H1 (cell line): Measurements from ENCODE around the gene PTGDS. TPM values are rescaled to one million over a fixed set of nuclear protein-coding genes. Genes with fewer than 3 reads are reported as not detected.

Experiments
- CTCF ChIA-PET: fragments of 300-600 bp; sonication (Branson Sonifier 250); formaldehyde crosslinking; loops from one replicate; lab custom pipeline; 2021; ENCODE audit not compliant: partially characterized antibody; lab: Charles Lee
- POLR2A ChIA-PET: fragments of 300-600 bp; sonication (Branson Sonifier 250); formaldehyde crosslinking; loops from one replicate; lab custom pipeline; 2021; ENCODE audit warnings: inconsistent platforms; ENCODE audit not compliant: partially characterized antibody; lab: Charles Lee
- DNase-seq, 2 experiments: peaks; one replicate each; pipeline versions ENCODE4 v3.0.0 to v3.0.0-alpha.2; 2010 to 2022; ENCODE audit warnings: low spot score in 2 of 2, low read depth in 1 of 2, mixed read lengths in 1 of 2
- FAIRE-seq: peaks from 2 replicates; lab custom pipeline; 2011; peaks lifted over from hg19 to GRCh38; lab: Jason Lieb, UNC
- H2AFZ ChIP-seq: 2 replicates; pipeline ENCODE4 v1.8.1; 2012; ENCODE audit warnings: low read length, inconsistent platforms
- H2AK5ac ChIP-seq: 2 replicates; pipeline ENCODE4 v1.6.1; 2013; ENCODE audit warnings: low read depth, low read length
- H2BK120ac ChIP-seq: replicated peaks from 2 replicates; pipeline ENCODE3; 2013; ENCODE audit warnings: low read depth, low read length, inconsistent platforms
- H2BK12ac ChIP-seq: 2 replicates; pipeline ENCODE4 v1.6.1; 2013; ENCODE audit warnings: low read depth, low read length
- H2BK15ac ChIP-seq: 2 replicates; pipeline ENCODE4 v1.6.1; 2013; ENCODE audit warnings: low read length
- H2BK20ac ChIP-seq: 2 replicates; pipeline ENCODE4 v1.6.1; 2013; ENCODE audit warnings: low read length
- H2BK5ac ChIP-seq: 2 replicates; pipeline ENCODE4 v1.6.1; 2013; ENCODE audit warnings: low read depth, low read length
- H3K14ac ChIP-seq: 2 replicates; pipeline ENCODE4 v1.6.1; 2013; ENCODE audit warnings: inconsistent platforms; ENCODE audit not compliant: insufficient read length
- H3K18ac ChIP-seq: 2 replicates; pipeline ENCODE4 v1.6.1; 2013; ENCODE audit warnings: low read length; ENCODE audit errors: extremely low read depth
- H3K23ac ChIP-seq: 2 replicates; pipeline ENCODE4 v1.6.1; 2013; ENCODE audit warnings: inconsistent platforms; ENCODE audit not compliant: insufficient read length
- H3K23me2 ChIP-seq: 2 replicates; pipeline ENCODE4 v1.6.1; 2013; ENCODE audit warnings: low read depth, low read length
- H3K27ac ChIP-seq: 2 replicates; pipeline ENCODE4 v1.6.1; 2011; ENCODE audit warnings: low read depth, low read length, inconsistent platforms
- H3K27me3 ChIP-seq, 4 experiments: replicated peaks in 1 of 4; 1 replicate in 1 of 4; 2 replicates in 3 of 4; pipeline versions ENCODE4 v1.6.1 to v1.8.1; 2011 to 2013; ENCODE audit warnings: low read length in 3 of 4, mild to moderate bottlenecking in 3 of 4, inconsistent platforms in 2 of 4, mixed read lengths in 2 of 4, moderate library complexity in 1 of 4; ENCODE audit not compliant: control insufficient read depth in 3 of 4, insufficient read depth in 3 of 4; ENCODE audit errors: extremely low read depth in 1 of 4
- H3K36me3 ChIP-seq, 4 experiments: 2 replicates each; pipeline versions ENCODE4 v1.6.1 to v1.8.1; 2011 to 2013; ENCODE audit warnings: mild to moderate bottlenecking in 4 of 4, low read length in 3 of 4, moderate library complexity in 2 of 4, control low read depth in 1 of 4, inconsistent platforms in 1 of 4; ENCODE audit not compliant: insufficient read depth in 4 of 4, control insufficient read depth in 2 of 4
- H3K4ac ChIP-seq: replicated peaks from 2 replicates; pipeline ENCODE3; 2013; ENCODE audit warnings: low read length, low read depth, mixed read lengths, inconsistent platforms; ENCODE audit not compliant: insufficient read length
- H3K4me1 ChIP-seq, 4 experiments: replicated peaks in 1 of 4; 1 replicate in 1 of 4; 2 replicates in 3 of 4; pipeline versions ENCODE4 v1.6.1 to v1.8.1; 2011 to 2013; ENCODE audit warnings: low read length in 3 of 4, inconsistent platforms in 2 of 4, mixed read lengths in 1 of 4; ENCODE audit not compliant: insufficient read depth in 4 of 4, control insufficient read depth in 3 of 4
- H3K4me2 ChIP-seq, 2 experiments: 2 replicates each; pipeline versions ENCODE4 v1.6.1 to v1.8.1; 2011 to 2013; ENCODE audit warnings: low read depth in 2 of 2, low read length in 2 of 2, control low read depth in 1 of 2, inconsistent platforms in 1 of 2, mild to moderate bottlenecking in 1 of 2; ENCODE audit not compliant: insufficient read depth in 1 of 2
- H3K4me3 ChIP-seq, 4 experiments: fragments of 200-600, 300-600 bp in 1 of 4; sonication (generic), shearing (Covaris generic), sonication (Bioruptor Twin) in 1 of 4; 2 replicates each; pipeline versions ENCODE4 v1.5.1 to v1.8.1; 2011 to 2016; ENCODE audit warnings: low read length in 4 of 4, low read depth in 3 of 4, control low read depth in 2 of 4, inconsistent platforms in 2 of 4, mild to moderate bottlenecking in 2 of 4, mixed read lengths in 1 of 4, moderate library complexity in 1 of 4; ENCODE audit not compliant: insufficient read depth in 2 of 4; ENCODE audit errors: extremely low read depth in 1 of 4
- H3K56ac ChIP-seq: replicated peaks from 2 replicates; pipeline ENCODE3; 2013; ENCODE audit warnings: low read depth, mild to moderate bottlenecking, mixed read lengths, low read length, inconsistent platforms; ENCODE audit not compliant: insufficient read length
- H3K79me1 ChIP-seq: 2 replicates; pipeline ENCODE4 v1.6.1; 2013; ENCODE audit warnings: low read depth, low read length, control low read depth
- H3K79me2 ChIP-seq, 2 experiments: 2 replicates each; pipeline versions ENCODE4 v1.6.1 to v1.8.1; 2012 to 2013; ENCODE audit warnings: low read length in 2 of 2, mild to moderate bottlenecking in 2 of 2, inconsistent platforms in 1 of 2; ENCODE audit not compliant: insufficient read depth in 2 of 2, control insufficient read depth in 1 of 2
- H3K9ac ChIP-seq, 4 experiments: replicated peaks in 1 of 4; 1 replicate in 1 of 4; 2 replicates in 3 of 4; pipeline versions ENCODE4 v1.6.1 to v1.8.1; 2011 to 2013; ENCODE audit warnings: low read depth in 3 of 4, low read length in 3 of 4, control low read depth in 2 of 4, mild to moderate bottlenecking in 2 of 4, moderate library complexity in 2 of 4, inconsistent platforms in 1 of 4; ENCODE audit errors: extremely low read depth in 1 of 4
- H3K9me3 ChIP-seq, 2 experiments: 2 replicates each; pipeline versions ENCODE4 v1.6.1 to v1.8.1; 2012 to 2013; ENCODE audit warnings: mild to moderate bottlenecking in 2 of 2, moderate library complexity in 2 of 2, control low read depth in 1 of 2, inconsistent platforms in 1 of 2, low read depth in 1 of 2, low read length in 1 of 2, mixed read lengths in 1 of 2; ENCODE audit not compliant: insufficient read depth in 2 of 2
- H4K20me1 ChIP-seq, 2 experiments: replicated peaks in 1 of 2; 2 replicates each; pipeline versions ENCODE3 to v1.8.1; 2011 to 2013; ENCODE audit warnings: inconsistent platforms in 2 of 2, low read length in 2 of 2, mild to moderate bottlenecking in 1 of 2; ENCODE audit not compliant: insufficient read depth in 2 of 2, control insufficient read depth in 1 of 2
- H4K5ac ChIP-seq: 2 replicates; pipeline ENCODE4 v1.6.1; 2013; ENCODE audit warnings: low read length, low read depth, mixed read lengths, inconsistent platforms; ENCODE audit not compliant: insufficient read length
- H4K8ac ChIP-seq: 2 replicates; pipeline ENCODE4 v1.8.0; 2013; ENCODE audit warnings: mild to moderate bottlenecking, moderate library complexity, low read length, inconsistent platforms; ENCODE audit not compliant: insufficient read depth; ENCODE audit errors: extremely low read depth
- H4K91ac ChIP-seq: replicated peaks from 2 replicates; pipeline ENCODE3; 2013; ENCODE audit warnings: low read length, mixed read lengths, inconsistent platforms; ENCODE audit not compliant: insufficient read length
- BRCA1 ChIP-seq: IDR thresholded peaks from 2 replicates; pipeline ENCODE4 v1.6.1; 2012; ENCODE audit warnings: low read depth, low read length, improper control_type of control experiment
- CHD1 ChIP-seq: IDR thresholded peaks from 2 replicates; pipeline ENCODE4 v1.6.1; 2012; ENCODE audit warnings: low read depth, low read length, improper control_type of control experiment
- JUN ChIP-seq: IDR thresholded peaks from 2 replicates; pipeline ENCODE4 v1.6.1; 2011; ENCODE audit warnings: low read depth, mild to moderate bottlenecking, improper control_type of control experiment, low read length
- MAFK ChIP-seq: IDR thresholded peaks from 2 replicates; pipeline ENCODE4 v1.6.1; 2012; ENCODE audit warnings: low read depth, mild to moderate bottlenecking, improper control_type of control experiment, low read length
- NANOG ChIP-seq: IDR thresholded peaks from 2 replicates; pipeline ENCODE4 v1.6.1; 2011; ENCODE audit warnings: low read length, low read depth, mild to moderate bottlenecking, inconsistent platforms; ENCODE audit not compliant: insufficient read depth, poor library complexity, severe bottlenecking
- PHF8 ChIP-seq: fragments of 200-600 bp; sonication (generic); conservative IDR thresholded peaks from 2 replicates; pipeline ENCODE4 v1.7.1; 2012; ENCODE audit warnings: low read depth, mild to moderate bottlenecking, inconsistent platforms, low read length, moderate library complexity
- POLR2AphosphoS5 ChIP-seq: IDR thresholded peaks from 2 replicates; pipeline ENCODE4 v1.6.1; 2011; ENCODE audit warnings: low read depth, low read length
- YY1 ChIP-seq: IDR thresholded peaks from 2 replicates; pipeline ENCODE4 v1.6.1; 2011; ENCODE audit warnings: low read depth, mild to moderate bottlenecking, low read length
- ZNF274 ChIP-seq: IDR thresholded peaks from 2 replicates; pipeline ENCODE4 v1.7.0; 2012; ENCODE audit warnings: low read length, borderline replicate concordance; ENCODE audit errors: extremely low read depth
- WGBS, 2 experiments: shearing (Covaris generic) in 1 of 2; methylation state at CpG; one replicate each; pipeline versions ENCODE4 v1.1.6 to v1.1.7; 2013 to 2015; ENCODE audit warnings: low lambda C conversion rate in 2 of 2, mixed read lengths in 2 of 2, inconsistent platforms in 1 of 2, low coverage in 1 of 2, missing lambda C conversion rate in 1 of 2; ENCODE audit not compliant: insufficient replicate concordance in 2 of 2, insufficient coverage in 1 of 2, insufficient read length in 1 of 2; ENCODE audit errors: extremely low coverage in 1 of 2, missing lambda C conversion rate in 1 of 2; 5-methylcytosine and 5-hydroxymethylcytosine counted together
- polyA plus RNA-seq, 7 experiments: library from polyadenylated mRNA; depleted of rRNA in 3 of 7; stranded (reverse) in 5 of 7; unstranded in 2 of 7; fragments of >200 nt in 5 of 7; fragments of 200-250 nt in 2 of 7; gene quantifications; 1 replicate in 5 of 7; 2 replicates in 1 of 7; 4 replicates in 1 of 7; pipeline versions ENCODE4 v1.2.1 to v1.2.3, GENCODE V29; 2011 to 2013; ENCODE audit warnings: missing spikeins in 2 of 7, mixed read lengths in 2 of 7
- total RNA-seq: library from RNA; stranded (reverse); fragmentation: NEBNext Ultra II Directional; extraction: Animal tissue kit (Norgen Biotek cat#: 25700); gene quantifications from 2 replicates; pipeline ENCODE4 v1.2.1, GENCODE V29; 2021
- TF ChIP-seq, protein P1 (sequence below): IDR thresholded peaks from 2 replicates; pipeline ENCODE4 v1.6.1; 2012; ENCODE audit warnings: inconsistent platforms

The PTGDS gene
- total and polyA plus RNA-seq, 2 of the 8 experiments (the other 6 are each of a cell fraction or from before 2014, with no cell fraction given) = 1.7 to 2.3 TPM

- POLR2A ChIA-PET = interaction anchor here (0.6 to 1.2 kb wide), 2 partner anchors 12 to 219 kb away, joined by 3 read pairs; no protein-coding TSS in a partner anchor
- no peak for DNase-seq
- Histone ChIP-seq H3K23ac (no peak overlapping the region), H3K56ac (no peak overlapping the region), H2BK12ac (no peak overlapping the region), H3K9ac (no peak overlapping the region), H2BK120ac (no peak overlapping the region), H3K4me3 (no peak overlapping the region), H4K8ac (no peak overlapping the region), H3K4ac (no peak overlapping the region), H3K4me2 (no peak overlapping the region), H3K79me1 (no peaks in the 10 kb centered on the region), H4K91ac (no peak overlapping the region), H3K14ac (no peak overlapping the region)
- TF ChIP-seq JUN (no peak), BRCA1 (no peak), MAFK (no peak), PHF8 (no peak), YY1 (no peak), NANOG (no peak), POLR2AphosphoS5 (no peak), ZNF274 (no peak), CHD1 (no peak)
- TF ChIP-seq, protein P1, sequence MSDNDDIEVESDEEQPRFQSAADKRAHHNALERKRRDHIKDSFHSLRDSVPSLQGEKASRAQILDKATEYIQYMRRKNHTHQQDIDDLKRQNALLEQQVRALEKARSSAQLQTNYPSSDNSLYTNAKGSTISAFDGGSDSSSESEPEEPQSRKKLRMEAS = no peak
- TF ChIP-seq, all 59 proteins: peak for 0
- H3K4me1 ChIP-seq = peaks cover 0 to 14% (median 6%) of the 10 kb centered on the region in 4 experiments; a peak in 5 of 7 replicates
- 90% methylated on average over 2 of the region's 2 CpGs; no CpG with 5 or more reads in 1 of the 2 experiments for WGBS, 2 experiments
- H2AFZ ChIP-seq = no peak overlapping the region
- H3K79me2 ChIP-seq = no peaks in the 10 kb centered on the region
- H3K23me2 ChIP-seq = peaks cover 4% of the 10 kb centered on the region; the same call in 1 of the 2 replicates
- no peak overlapping the region for H3K18ac ChIP-seq
- no peak for FAIRE-seq
- no peak overlapping the region for H2AK5ac ChIP-seq
- H3K27ac ChIP-seq = no peak overlapping the region
- H2BK5ac ChIP-seq = no peak overlapping the region
- H2BK20ac ChIP-seq = no peak overlapping the region
- H2BK15ac ChIP-seq = no peak overlapping the region
- H3K27me3 ChIP-seq = peaks cover 1 to 27% (median 15%) of the 10 kb centered on the region in 4 experiments; a peak in 6 of 7 replicates
- no peaks in the 10 kb centered on the region for H3K9me3 ChIP-seq
- no peaks in the 10 kb centered on the region for H3K36me3 ChIP-seq
- peaks cover 0 to 6% of the 10 kb centered on the region in 2 experiments for H4K20me1 ChIP-seq
- no peak overlapping the region for H4K5ac ChIP-seq
- CTCF ChIA-PET = interaction anchor here (0.6 to 8.5 kb wide), 16 partner anchors 9 to 333 kb away, joined by 3 to 110 read pairs (median 4); partner anchors contain the start of genes C8G, CLIC3, NPDC1 and PTGDS
These were observed 49.1 kb downstream of the PTGDS start for GRCh38 chr9:137026384-137026783.
